Astrocyte (in vitro differentiated cells and primary cell): Measurements from ENCODE around the gene PIAS3.

Experiments used
- CTCF ChIP-seq: IDR thresholded peaks from 2 replicates; pipeline ENCODE4 v1.5.1; 2011; ENCODE audit warnings: low read depth, mild to moderate bottlenecking, inconsistent platforms, low read length, moderate library complexity; ENCODE audit not compliant: insufficient read depth
- EZH2 ChIP-seq: IDR thresholded peaks from 2 replicates; pipeline ENCODE4 v1.6.1; 2012; ENCODE audit warnings: mild to moderate bottlenecking, low read length, inconsistent platforms; ENCODE audit not compliant: insufficient read depth

GRCh38 chr1:145846201-145846612 is 12.7 kb downstream of the PIAS3 start:
- TF ChIP-seq CTCF, result peak; percentile 54
- no peak for TF ChIP-seq EZH2
